SK-N-SH (cell line): ENCODE measurements around the gene GATAD2A. TPM values are rescaled to one million over a fixed set of nuclear protein-coding genes. Genes with fewer than 3 reads are reported as not detected.

Experiments
- CTCF ChIA-PET: fragments of 300-600, 350-600 bp; formaldehyde crosslinking; extraction: SDS; loops from one replicate; lab custom pipeline; 2021; lab: Yijun Ruan, JAX
- POLR2A ChIA-PET: fragments of 350-600 bp; sonication (Branson Sonifier 250); formaldehyde crosslinking; extraction: SDS; loops from one replicate; lab custom pipeline; 2020; ENCODE audit warnings: antibody characterized with exemption, inconsistent platforms; lab: Yijun Ruan, JAX
- DNase-seq: peaks from one replicate; pipeline ENCODE4 v3.0.0; 2012
- H2AFZ ChIP-seq: fragments of 200-600 bp; sonication (generic); 2 replicates; pipeline ENCODE4 v1.8.1; 2016; ENCODE audit warnings: antibody characterized with exemption, mild to moderate bottlenecking, low read depth
- H3F3A ChIP-seq: fragments of 200-600 bp; sonication (generic); replicated peaks from 2 replicates; pipeline ENCODE3; 2016; ENCODE audit warnings: antibody characterized with exemption, mild to moderate bottlenecking; ENCODE audit not compliant: insufficient read depth
- H3K27ac ChIP-seq, 2 experiments: fragments of 200-500 bp in 1 of 2; fragments of 200-600 bp in 1 of 2; sonication (Bioruptor generic) in 1 of 2; sonication (generic), shearing (Covaris generic) in 1 of 2; 2 replicates each; pipeline versions ENCODE4 v1.5.1 to v1.6.1; 2014 to 2016; ENCODE audit warnings: low read depth in 2 of 2, inconsistent platforms in 1 of 2, low read length in 1 of 2, mild to moderate bottlenecking in 1 of 2, mixed read lengths in 1 of 2
- H3K27me3 ChIP-seq: fragments of 200-600 bp; sonication (generic), shearing (Covaris generic); 2 replicates; pipeline ENCODE4 v1.6.1; 2016; ENCODE audit warnings: mixed run types; ENCODE audit not compliant: insufficient read depth
- H3K36me3 ChIP-seq, 2 experiments: fragments of 200-500 bp in 1 of 2; fragments of 200-600 bp in 1 of 2; sonication (Bioruptor generic) in 1 of 2; sonication (generic) in 1 of 2; replicated peaks in 1 of 2; 2 replicates each; pipeline versions ENCODE3 to v1.5.1; 2014 to 2016; ENCODE audit warnings: low read length in 1 of 2, mild to moderate bottlenecking in 1 of 2; ENCODE audit not compliant: insufficient read depth in 2 of 2, control insufficient read depth in 1 of 2
- H3K4me1 ChIP-seq, 2 experiments: fragments of 200-500 bp in 1 of 2; fragments of 200-600 bp in 1 of 2; sonication (Bioruptor generic) in 1 of 2; sonication (generic), shearing (Covaris generic) in 1 of 2; 2 replicates each; pipeline versions ENCODE4 v1.5.1 to v1.6.1; 2014 to 2016; ENCODE audit warnings: low read depth in 1 of 2, low read length in 1 of 2, mixed run types in 1 of 2; ENCODE audit not compliant: insufficient read depth in 2 of 2, control insufficient read depth in 1 of 2
- H3K4me2 ChIP-seq: fragments of 200-600 bp; sonication (generic), shearing (Covaris generic); 2 replicates; pipeline ENCODE4 v1.6.1; 2017; ENCODE audit warnings: mixed run types
- H3K4me3 ChIP-seq, 2 experiments: fragments of 200-500 bp in 1 of 2; fragments of 200-600 bp in 1 of 2; sonication (Bioruptor generic) in 1 of 2; sonication (generic), shearing (Covaris generic) in 1 of 2; 2 replicates each; pipeline versions ENCODE4 v1.5.1 to v1.8.1; 2014 to 2016; ENCODE audit warnings: low read depth in 2 of 2, inconsistent platforms in 1 of 2, low read length in 1 of 2, mild to moderate bottlenecking in 1 of 2, mixed read lengths in 1 of 2, moderate library complexity in 1 of 2
- H3K79me2 ChIP-seq: fragments of 200-600 bp; sonication (generic); 2 replicates; pipeline ENCODE4 v1.8.1; 2017; ENCODE audit warnings: mild to moderate bottlenecking; ENCODE audit not compliant: insufficient read depth
- H3K9ac ChIP-seq: fragments of 200-600 bp; sonication (generic); 2 replicates; pipeline ENCODE4 v1.6.1; 2017; ENCODE audit warnings: mixed run types
- H3K9me2 ChIP-seq: fragments of 200-600 bp; sonication (generic); 2 replicates; pipeline ENCODE4 v1.6.1; 2017; ENCODE audit warnings: mixed run types
- H3K9me3 ChIP-seq: fragments of 200-600 bp; sonication (generic); 2 replicates; pipeline ENCODE4 v1.6.1; 2017; ENCODE audit warnings: mixed run types, mild to moderate bottlenecking, moderate library complexity
- H4K20me1 ChIP-seq: fragments of 200-600 bp; sonication (generic); 2 replicates; pipeline ENCODE4 v1.6.1; 2017; ENCODE audit warnings: mild to moderate bottlenecking, mixed run types; ENCODE audit not compliant: insufficient read depth
- CTCF ChIP-seq: fragments of 200-600 bp; sonication (generic); IDR thresholded peaks from 2 replicates; pipeline ENCODE4 v1.6.1; 2017; ENCODE audit warnings: antibody characterized with exemption, mild to moderate bottlenecking, moderate library complexity
- ELF1 ChIP-seq: IDR thresholded peaks from 2 replicates; pipeline ENCODE4 v1.4.0; 2012
- EP300 ChIP-seq, 2 experiments: IDR thresholded peaks; 2 replicates each; pipeline versions ENCODE4 v1.4.0 to v1.6.1; 2012; ENCODE audit warnings: borderline replicate concordance in 1 of 2, low read depth in 1 of 2, low read length in 1 of 2
- FOXJ3 ChIP-seq: sonication (generic); formaldehyde crosslinking; IDR thresholded peaks from 2 replicates; pipeline ENCODE4 v1.5.1; 2020; ENCODE audit warnings: mild to moderate bottlenecking, missing genetic modification reagents
- GATA2 ChIP-seq: sonication (generic); formaldehyde crosslinking; IDR thresholded peaks from 2 replicates; pipeline ENCODE4 v1.5.0; 2020; ENCODE audit warnings: mild to moderate bottlenecking, missing genetic modification reagents
- JUND ChIP-seq: IDR thresholded peaks from 2 replicates; pipeline ENCODE4 v1.4.0; 2012
- MXI1 ChIP-seq: IDR thresholded peaks from 2 replicates; pipeline ENCODE4 v1.6.1; 2012; ENCODE audit warnings: mild to moderate bottlenecking, low read depth, low read length, improper control_type of control experiment
- NFIC ChIP-seq: IDR thresholded peaks from 2 replicates; pipeline ENCODE4 v1.4.0; 2012; ENCODE audit warnings: borderline replicate concordance
- NRF1 ChIP-seq: IDR thresholded peaks from 2 replicates; pipeline ENCODE4 v1.6.1; 2012; ENCODE audit warnings: low read depth, mild to moderate bottlenecking, low read length
- POLR2AphosphoS5 ChIP-seq: IDR thresholded peaks from 2 replicates; pipeline ENCODE4 v1.6.1; 2012; ENCODE audit warnings: low read depth, low read length
- REST ChIP-seq: IDR thresholded peaks from 2 replicates; pipeline ENCODE4 v1.6.1; 2012; ENCODE audit warnings: mild to moderate bottlenecking, low read depth, low read length, moderate library complexity
- SIN3A ChIP-seq: IDR thresholded peaks from 2 replicates; pipeline ENCODE4 v1.6.1; 2012; ENCODE audit warnings: low read depth, mild to moderate bottlenecking, low read length, moderate library complexity, borderline replicate concordance
- TEAD4 ChIP-seq: IDR thresholded peaks from 2 replicates; pipeline ENCODE4 v1.4.0; 2012; ENCODE audit warnings: mild to moderate bottlenecking, borderline replicate concordance; ENCODE audit not compliant: insufficient read depth
- USF1 ChIP-seq: IDR thresholded peaks from 2 replicates; pipeline ENCODE4 v1.4.0; 2012; ENCODE audit warnings: low read depth, borderline replicate concordance
- ZBTB33 ChIP-seq: IDR thresholded peaks from 2 replicates; pipeline ENCODE4 v1.4.0; 2012; ENCODE audit warnings: low read depth, borderline replicate concordance
- WGBS: methylation state at CpG from one replicate; pipeline ENCODE4 v1.1.6; 2017; ENCODE audit warnings: low lambda C conversion rate; 5-methylcytosine and 5-hydroxymethylcytosine counted together
- polyA plus RNA-seq, 3 experiments: library from polyadenylated mRNA; depleted of rRNA; stranded (reverse); fragments of >200 nt; gene quantifications; 2 replicates each; pipeline ENCODE4 v1.2.3, GENCODE V29; 2012

Gene GATAD2A
- polyA plus RNA-seq, 1 of the 3 experiments (the other 2 are of a cell fraction): 36.6 TPM

GRCh38 chr19:19517235-19517619 lies 111.8 kb downstream of the GATAD2A start:
- Histone ChIP-seq H3K79me2 (peaks cover 62% of the 10 kb centered on the region), H3K27me3 (no peaks in the 10 kb centered on the region), H3K4me1 (peaks cover 0 to 11% of the 10 kb centered on the region in 2 experiments; a peak in 1 of 4 replicates), H3K9me3 (no peaks in the 10 kb centered on the region), H3K9ac (peak overlapping the region; percentile 84; the same call in 1 of the 2 replicates), H3K27ac (no peak overlapping the region), H3K4me2 (peak overlapping the region; percentile 88), H4K20me1 (peaks cover 22% of the 10 kb centered on the region; the same call in 1 of the 2 replicates), H3K9me2 (no peaks in the 10 kb centered on the region), H2AFZ (no peak overlapping the region), H3K4me3 (peak overlapping the region; percentile 65 to 95), H3F3A (peaks cover 6% of the 10 kb centered on the region), H3K36me3 (peaks cover 14 to 17% of the 10 kb centered on the region in 2 experiments)
- ChIA-PET POLR2A (interaction anchor here (1.3 to 2.1 kb wide), 3 partner anchors 11 to 132 kb away, joined by 3 to 15 read pairs (median 5); partner anchors contain the start of genes GATAD2A and YJEFN3), CTCF (interaction anchor here (1.0 to 3.1 kb wide), 2 partner anchors 10 to 14 kb away, joined by 3 to 38 read pairs; no protein-coding TSS in a partner anchor)
- 89% methylated on average over 10 of the region's 10 CpGs for WGBS
- no peak for DNase-seq
- TF ChIP-seq NRF1 (no peak), GATA2 (CRISPR knock-in tag) (no peak), MXI1 (no peak), EP300 (IDR thresholded peaks at IDR 0.05; ENCODE audit: borderline replicate concordance in 1 of 2, low read depth in 1 of 2, low read length in 1 of 2) (no peak), USF1 (no peak), REST (no peak), POLR2AphosphoS5 (no peak), TEAD4 (no peak), FOXJ3 (no peak), ELF1 (no peak), NFIC (no peak), JUND (no peak)

GRCh38 chr19:19520989-19521388 lies 115.5 kb downstream of the GATAD2A start:
- no peak overlapping the region for H3K4me3 ChIP-seq
- H2AFZ ChIP-seq: no peak overlapping the region
- peaks cover 94% of the 10 kb centered on the region for H3K79me2 ChIP-seq
- no peak for TF ChIP-seq NFIC
- TF ChIP-seq SIN3A: no peak
- TF ChIP-seq ZBTB33: no peak
- TF ChIP-seq REST: no peak
- no peak for TF ChIP-seq CTCF
- no peak for DNase-seq
- H3K27me3 ChIP-seq: no peaks in the 10 kb centered on the region
- H3K36me3 ChIP-seq: peaks cover 21% of the 10 kb centered on the region in 2 experiments
- 73% methylated on average over 6 of the region's 6 CpGs for WGBS
- no peaks in the 10 kb centered on the region for H3K9me2 ChIP-seq
- H3F3A ChIP-seq: peaks cover 6% of the 10 kb centered on the region
- H3K9me3 ChIP-seq: no peaks in the 10 kb centered on the region
- H3K9ac ChIP-seq: no peak overlapping the region
- peaks cover 58% of the 10 kb centered on the region for H4K20me1 ChIP-seq
- H3K4me2 ChIP-seq: no peak overlapping the region
- ChIA-PET CTCF (interaction anchor here (1.9 kb wide), 1 partner anchor 11 kb away, joined by 14 read pairs; no protein-coding TSS in a partner anchor), POLR2A (no interaction called here)
- H3K4me1 ChIP-seq: peaks cover 0 to 3% of the 10 kb centered on the region in 2 experiments; a peak in 1 of 4 replicates
- no peak overlapping the region for H3K27ac ChIP-seq
